BE2C (cell line): ENCODE measurements around the gene C17orf107.

Experiments used
- DNase-seq: peaks from one replicate; pipeline ENCODE4 v3.0.0-alpha.2; 2020
- H3K27me3 ChIP-seq: fragments of 250-450 bp; sonication (Bioruptor Pico); 2 replicates; pipeline ENCODE4 v1.5.1; 2020; ENCODE audit warnings: mild to moderate bottlenecking
- H3K36me3 ChIP-seq: fragments of 250-450 bp; sonication (Bioruptor Pico); 2 replicates; pipeline ENCODE4 v1.5.1; 2020; ENCODE audit warnings: mild to moderate bottlenecking
- H3K4me1 ChIP-seq: fragments of 250-450 bp; sonication (Bioruptor Pico); 2 replicates; pipeline ENCODE4 v1.5.1; 2020
- H3K4me3 ChIP-seq: 2 replicates; pipeline ENCODE4 v1.5.1; 2011; ENCODE audit warnings: low read depth, low read length
- H3K9me3 ChIP-seq: fragments of 250-450 bp; sonication (Bioruptor Pico); 2 replicates; pipeline ENCODE4 v1.5.1; 2020
- CTCF ChIP-seq: IDR thresholded peaks from 2 replicates; pipeline ENCODE4 v1.5.1; 2012; ENCODE audit warnings: mild to moderate bottlenecking, low read depth, low read length

The C17orf107 gene

GRCh38 chr17:4945944-4946280, 46.6 kb downstream of the C17orf107 start:
- Histone ChIP-seq H3K9me3 (no peaks in the 10 kb centered on the region), H3K27me3 (no peaks in the 10 kb centered on the region), H3K36me3 (peaks cover 24% of the 10 kb centered on the region), H3K4me1 (peaks cover 4% of the 10 kb centered on the region), H3K4me3 (peak overlapping the region; percentile 77; the same call in 1 of the 2 replicates)
- no peak for TF ChIP-seq CTCF
- DNase-seq: no peak

GRCh38 chr17:4946312-4946976, 47.1 kb downstream of the C17orf107 start:
- Histone ChIP-seq H3K4me1 (peaks cover 4% of the 10 kb centered on the region), H3K27me3 (no peaks in the 10 kb centered on the region), H3K9me3 (no peaks in the 10 kb centered on the region), H3K4me3 (peak overlapping the region; percentile 77), H3K36me3 (peaks cover 24% of the 10 kb centered on the region)
- no peak for TF ChIP-seq CTCF
- DNase-seq: no peak

- DNase-seq: no peak
- H3K4me1 ChIP-seq: peaks cover 4% of the 10 kb centered on the region
- TF ChIP-seq CTCF: no peak
Observed at GRCh38 chr17:4947010-4947410, 47.7 kb downstream of the C17orf107 start.

GRCh38 chr17:4947411-4948165, 48.3 kb downstream of the C17orf107 start:
- Histone ChIP-seq H3K4me3 (peak overlapping the region; percentile 77), H3K9me3 (no peaks in the 10 kb centered on the region), H3K36me3 (peaks cover 24% of the 10 kb centered on the region), H3K4me1 (peaks cover 4% of the 10 kb centered on the region), H3K27me3 (no peaks in the 10 kb centered on the region)
- DNase-seq: peak; percentile 37
- no peak for TF ChIP-seq CTCF

More at GRCh38 chr17:4947010-4947410, 47.7 kb downstream of the C17orf107 start:
- Histone ChIP-seq H3K4me3 (peak overlapping the region; percentile 77), H3K9me3 (no peaks in the 10 kb centered on the region), H3K27me3 (no peaks in the 10 kb centered on the region), H3K36me3 (peaks cover 24% of the 10 kb centered on the region)

- Histone ChIP-seq H3K4me1 (peaks cover 4% of the 10 kb centered on the region), H3K27me3 (no peaks in the 10 kb centered on the region), H3K36me3 (peaks cover 24% of the 10 kb centered on the region), H3K4me3 (peak within 1 kb of the TSS; percentile 77), H3K9me3 (no peaks in the 10 kb centered on the region)
- TF ChIP-seq CTCF: no peak
- peak; percentile 80 for DNase-seq
Observed at GRCh38 chr17:4948166-4948930, 49.0 kb downstream of the C17orf107 start, which contains the start of gene PFN1. Gene PFN1 (minus strand): TSS chr17:4948530. CDS start chr17:4948394, 136 bp downstream.
